Sigmoid colon (tissue), 7 donors: ENCODE results near the gene MAMDC2. TPM values are rescaled to one million over a fixed set of nuclear protein-coding genes. Genes with fewer than 3 reads are reported as not detected.

Source experiments
- DNase-seq: peaks from one replicate; pipeline ENCODE4 v3.0.0-alpha.2; 2019
- H3K27ac ChIP-seq, 4 donors: fragments of 200-600 bp; sonication (generic); one replicate each; pipeline ENCODE4 v1.5.1; 2016 to 2019; ENCODE audit warnings: mild to moderate bottlenecking in 1 of 4
- H3K27me3 ChIP-seq, 3 donors: fragments of 200-600 bp; sonication (generic); one replicate each; pipeline ENCODE4 v1.5.1; 2019; ENCODE audit warnings: mild to moderate bottlenecking in 1 of 3
- H3K36me3 ChIP-seq, 4 donors: fragments of 200-600 bp; sonication (generic); one replicate each; pipeline ENCODE4 v1.5.1; 2016 to 2019
- H3K4me1 ChIP-seq, 4 donors: fragments of 200-600 bp; sonication (generic); one replicate each; pipeline ENCODE4 v1.5.1; 2017 to 2019
- H3K4me3 ChIP-seq, 4 donors: fragments of 200-600 bp; sonication (generic); one replicate each; pipeline ENCODE4 v1.5.1; 2017 to 2019; ENCODE audit warnings: mild to moderate bottlenecking in 2 of 4, moderate library complexity in 1 of 4
- H3K9me3 ChIP-seq, 4 donors: fragments of 200-600 bp in 3 of 4; sonication (generic) in 3 of 4; one replicate each; pipeline versions ENCODE4 v1.5.1 to v1.6.1; 2013 to 2019
- CTCF ChIP-seq, 4 experiments: fragments of 450-650 bp in 3 of 4; fragments of 200-600 bp in 1 of 4; IDR thresholded peaks; one replicate each; pipeline ENCODE4 v1.5.1; 2016 to 2019; ENCODE audit warnings: antibody characterized with exemption in 4 of 4, mild to moderate bottlenecking in 3 of 4, moderate library complexity in 2 of 4
- EP300 ChIP-seq, 4 donors: sonication (generic); formaldehyde crosslinking; IDR thresholded peaks; one replicate each; pipeline ENCODE4 v1.6.1; 2017; ENCODE audit warnings: antibody characterized with exemption in 4 of 4
- POLR2A ChIP-seq, 2 donors: fragments of 450-650 bp; IDR thresholded peaks; one replicate each; pipeline ENCODE4 v1.6.1; 2016; ENCODE audit warnings: antibody characterized with exemption in 2 of 2, mild to moderate bottlenecking in 2 of 2, moderate library complexity in 2 of 2
- POLR2AphosphoS5 ChIP-seq, 4 donors: sonication (generic); formaldehyde crosslinking; IDR thresholded peaks; one replicate each; pipeline ENCODE4 v1.6.1; 2017; ENCODE audit warnings: antibody characterized with exemption in 4 of 4
- WGBS, 2 donors: extraction: QIAGEN DNeasy Blood & Tissue Kit; methylation state at CpG; one replicate each; pipeline ENCODE4 v1.1.7; 2013; 5-methylcytosine and 5-hydroxymethylcytosine counted together
- intact Hi-C: fragments of 100-400 bp; cut with DNase I; formaldehyde crosslinking; loops from one replicate; pipeline ENCODE4 v1.15.1; 2023
- polyA plus RNA-seq, 3 donors: library from polyadenylated mRNA; stranded (reverse); fragments of 200-250 nt; gene quantifications; one replicate each; pipeline ENCODE4 v1.2.3, GENCODE V29; 2013
- total RNA-seq, 4 donors: library from RNA; depleted of rRNA; stranded (reverse); fragments of >200 nt; gene quantifications; one replicate each; pipeline ENCODE4 v1.1.0, GENCODE V29; 2016
- donor health status: healthy with polysubstance abuse.
- donor health status: Bipolar disorder and iron deficiency.
- donor health status: healthy.

MAMDC2 gene
- total and polyA plus RNA-seq, 7 donors: 2.5 to 167 (median 89.9) TPM

DNA sequence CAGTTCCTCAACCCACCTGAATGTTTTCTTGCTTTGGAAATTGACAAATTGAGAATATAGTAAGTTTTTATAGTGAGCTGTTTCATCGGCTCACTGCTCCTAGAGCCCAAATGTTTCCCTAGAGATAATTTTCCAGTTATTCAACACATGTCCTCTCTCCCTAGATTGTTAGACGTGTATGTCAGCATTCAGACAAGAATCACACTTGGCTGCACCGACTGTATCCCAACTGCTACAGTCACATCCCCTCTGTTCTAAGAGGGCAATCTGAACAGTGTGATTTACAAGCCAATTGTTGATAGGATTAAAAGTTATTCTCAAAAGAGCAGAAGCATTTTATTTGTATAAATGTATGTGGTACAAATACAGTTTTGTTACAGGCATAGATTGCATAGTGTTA is 93.9 kb downstream of the MAMDC2 start:
- H3K36me3 ChIP-seq: peaks cover 13 to 91% (median 27%) of the 10 kb centered on the region in 4 donors
- 89 to 93% methylated on average over 3 of the region's 3 CpGs for WGBS, 2 donors
- H3K27me3 ChIP-seq: no peaks in the 10 kb centered on the region
- no peaks in the 10 kb centered on the region for H3K9me3 ChIP-seq
- H3K4me3 ChIP-seq: no peak overlapping the region
- H3K4me1 ChIP-seq: peaks cover 0 to 35% (median 24%) of the 10 kb centered on the region in 4 donors
- DNase-seq: no peak
- TF ChIP-seq POLR2AphosphoS5 (IDR thresholded peaks at IDR 0.05) (no peak), EP300 (IDR thresholded peaks at IDR 0.05) (no peak), POLR2A (IDR thresholded peaks at IDR 0.05) (no peak), CTCF (IDR thresholded peaks at IDR 0.05) (no peak)
- intact Hi-C loops: no loop called here
- H3K27ac ChIP-seq: no peak overlapping the region

- DNase-seq: no peak
- H3K9me3 ChIP-seq: no peaks in the 10 kb centered on the region
- no peaks in the 10 kb centered on the region for H3K27me3 ChIP-seq
- intact Hi-C loops: no loop called here
- peaks cover 17 to 91% (median 44%) of the 10 kb centered on the region in 4 donors for H3K36me3 ChIP-seq
- 74 to 76% methylated on average over 3 of the region's 3 CpGs for WGBS, 2 donors
- peaks cover 0 to 10% (median 2%) of the 10 kb centered on the region in 4 donors for H3K4me1 ChIP-seq
- H3K4me3 ChIP-seq: no peak overlapping the region
- no peak for TF ChIP-seq POLR2AphosphoS5 (IDR thresholded peaks at IDR 0.05)
- no peak for TF ChIP-seq CTCF (IDR thresholded peaks at IDR 0.05)
- TF ChIP-seq POLR2A (IDR thresholded peaks at IDR 0.05): no peak
- TF ChIP-seq EP300 (IDR thresholded peaks at IDR 0.05): no peak
- H3K27ac ChIP-seq: peak overlapping the region in 1 of 4 donors; percentile 13
Measured at GRCh38 chr9:70142101-70142500, 98.5 kb downstream of the MAMDC2 start.

DNA sequence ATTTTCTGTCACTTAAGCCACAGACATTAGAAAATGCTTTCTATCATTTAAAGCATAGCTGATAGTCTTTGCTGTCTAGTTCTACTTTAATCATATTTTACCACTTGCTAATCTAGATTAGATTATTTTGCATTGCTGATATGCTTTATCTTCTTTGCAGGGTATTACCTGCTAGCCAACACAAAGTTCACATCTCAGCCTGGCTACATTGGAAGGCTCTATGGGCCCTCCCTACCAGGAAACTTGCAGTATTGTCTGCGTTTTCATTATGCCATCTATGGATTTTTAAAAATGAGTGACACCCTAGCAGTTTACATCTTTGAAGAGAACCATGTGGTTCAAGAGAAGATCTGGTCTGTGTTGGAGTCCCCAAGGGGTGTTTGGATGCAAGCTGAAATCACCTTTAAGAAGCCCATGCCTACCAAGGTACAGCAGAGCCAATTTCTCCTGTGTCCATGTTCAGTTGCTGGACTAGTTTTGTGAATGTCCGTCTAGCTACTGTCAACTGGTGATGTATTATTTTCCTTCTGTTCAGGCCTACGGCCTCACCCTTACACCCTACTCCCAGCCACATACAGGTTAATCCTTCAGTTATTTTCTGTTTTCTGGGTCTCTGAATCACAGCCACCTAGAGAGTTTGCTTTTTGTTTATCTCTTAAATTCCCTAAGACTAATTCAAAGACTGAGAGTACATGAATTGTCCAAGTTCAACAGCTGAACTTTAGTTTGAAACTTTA is 99.9 kb downstream of the MAMDC2 start:
- Histone ChIP-seq H3K27ac (peak overlapping the region in 1 of 4 donors; percentile 16), H3K4me3 (no peak overlapping the region), H3K9me3 (no peaks in the 10 kb centered on the region), H3K36me3 (peaks cover 27 to 85% (median 56%) of the 10 kb centered on the region in 4 donors), H3K27me3 (no peaks in the 10 kb centered on the region), H3K4me1 (peaks cover 0 to 10% (median 2%) of the 10 kb centered on the region in 4 donors)
- 22 to 63% methylated on average over 3 of the region's 3 CpGs for WGBS, 2 donors
- DNase-seq: no peak
- no peak for TF ChIP-seq CTCF (IDR thresholded peaks at IDR 0.05)
- no peak for TF ChIP-seq POLR2A (IDR thresholded peaks at IDR 0.05)
- no peak for TF ChIP-seq POLR2AphosphoS5 (IDR thresholded peaks at IDR 0.05)
- no peak for TF ChIP-seq EP300 (IDR thresholded peaks at IDR 0.05)
- intact Hi-C loops: no loop called here

DNA sequence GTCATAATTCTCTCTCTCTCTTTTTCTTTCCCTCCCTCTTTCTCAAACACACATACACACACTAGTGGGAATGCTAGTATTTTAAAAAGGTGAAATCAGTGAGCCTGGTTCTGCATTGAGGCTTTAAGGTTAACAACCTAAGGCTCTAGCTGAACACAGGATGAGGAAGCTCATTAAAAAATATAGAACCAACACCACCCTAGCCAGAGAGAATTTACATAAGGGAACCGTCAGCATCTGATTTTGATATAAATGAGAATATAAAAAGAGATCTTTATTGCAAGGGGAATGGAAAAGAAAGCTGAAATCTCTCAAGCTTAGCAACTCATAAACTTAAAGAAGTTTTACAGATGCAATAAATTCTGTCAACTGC is 100.5 kb downstream of the MAMDC2 start:
- H3K9me3 ChIP-seq: no peaks in the 10 kb centered on the region
- no peak for DNase-seq
- H3K36me3 ChIP-seq: peaks cover 27 to 83% (median 56%) of the 10 kb centered on the region in 4 donors
- no peak overlapping the region for H3K4me3 ChIP-seq
- no peak for TF ChIP-seq POLR2A (IDR thresholded peaks at IDR 0.05)
- no peak for TF ChIP-seq CTCF (IDR thresholded peaks at IDR 0.05)
- TF ChIP-seq POLR2AphosphoS5 (IDR thresholded peaks at IDR 0.05): no peak
- no peak for TF ChIP-seq EP300 (IDR thresholded peaks at IDR 0.05)
- H3K4me1 ChIP-seq: peaks cover 0 to 10% (median 2%) of the 10 kb centered on the region in 4 donors
- H3K27me3 ChIP-seq: no peaks in the 10 kb centered on the region
- intact Hi-C loops: no loop called here
- WGBS, 2 donors: 13 to 48% methylated on average over 1 of the region's 1 CpG
- no peak overlapping the region for H3K27ac ChIP-seq
